GF-D8 (cell line): ENCODE measurements around the gene FREM3.

Experiments
- DNase-seq: peaks from one replicate; lab custom pipeline; 2025; lab: John Stamatoyannopoulos, UW

Gene FREM3

DNA sequence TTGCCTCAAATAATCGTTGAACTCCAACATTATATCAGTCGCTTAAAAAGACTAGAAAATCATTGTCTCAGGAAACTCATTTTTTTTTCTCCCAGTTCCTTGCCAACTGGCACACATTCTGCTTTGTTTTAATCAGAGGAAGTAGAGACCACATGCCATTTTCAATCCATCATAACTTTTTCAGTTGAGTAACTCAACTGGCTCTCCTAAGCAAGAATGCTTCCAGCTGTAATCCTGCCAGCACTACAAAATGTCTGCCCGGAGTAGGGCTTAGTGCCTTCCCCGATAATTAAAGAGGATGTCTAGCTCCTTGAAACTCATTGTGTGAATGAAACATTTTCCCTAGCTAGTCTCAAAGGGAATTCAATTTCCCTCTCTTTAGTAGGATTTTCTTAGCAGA lies 33.0 kb downstream of the FREM3 start:
- no peak for DNase-seq

DNA sequence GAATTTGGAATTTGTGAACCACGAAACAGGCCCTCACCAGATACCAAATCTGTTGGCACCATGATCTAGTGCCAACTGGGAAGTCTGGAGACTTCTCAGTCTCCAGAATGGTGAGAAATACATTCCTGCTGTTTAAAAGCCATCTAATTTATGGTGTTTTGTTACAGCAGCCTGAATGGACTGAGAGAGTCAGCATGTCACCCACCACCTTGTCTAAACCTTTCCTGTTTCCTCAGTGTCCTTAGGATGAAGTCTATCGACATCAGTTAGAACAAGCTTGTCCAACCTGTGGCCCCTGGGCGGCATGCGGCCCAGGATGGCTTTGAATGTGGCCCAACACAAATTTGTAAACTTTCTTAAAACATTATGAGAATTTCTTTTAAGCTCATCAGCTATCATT lies 42.1 kb downstream of the FREM3 start:
- no peak for DNase-seq

DNA sequence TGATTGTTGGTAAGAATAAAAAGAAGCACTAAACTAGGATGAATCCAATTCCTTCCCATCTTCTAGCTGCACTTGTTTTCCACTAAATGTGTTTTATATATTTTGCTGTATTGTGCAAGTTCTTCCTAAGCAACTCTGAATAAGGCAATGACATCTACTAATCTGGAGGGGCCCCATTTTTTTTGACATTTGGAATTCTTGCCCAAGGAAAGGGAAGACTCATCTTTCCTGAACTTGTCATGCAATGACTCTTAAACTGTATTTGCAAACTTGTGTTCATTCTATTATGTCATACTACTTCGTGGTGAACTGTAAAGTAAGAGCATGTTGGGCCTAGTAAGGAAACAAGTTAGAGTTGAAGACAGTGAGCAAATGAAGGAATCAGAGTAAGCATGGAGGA lies 45.9 kb downstream of the FREM3 start:
- DNase-seq, result no peak

DNA sequence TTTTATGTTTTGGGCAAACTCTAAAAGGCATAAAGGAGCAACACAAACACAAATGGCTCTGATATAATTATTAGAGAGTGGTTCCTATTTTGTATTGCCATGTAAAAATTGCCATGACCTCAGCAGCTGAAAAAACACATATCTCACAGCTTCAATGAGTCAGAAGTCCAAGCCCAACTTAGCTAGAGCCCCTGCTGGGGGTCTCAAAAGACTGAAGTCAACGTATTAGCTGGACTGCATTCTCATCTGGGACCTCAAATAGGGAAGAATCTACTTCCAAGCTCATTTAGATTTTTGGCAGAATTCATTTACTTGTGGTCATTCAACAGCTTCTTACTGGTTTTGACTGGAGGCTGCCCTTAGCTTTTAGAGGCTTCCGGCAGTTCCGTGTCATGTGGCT lies 47.4 kb downstream of the FREM3 start:
- no peak for DNase-seq

DNA sequence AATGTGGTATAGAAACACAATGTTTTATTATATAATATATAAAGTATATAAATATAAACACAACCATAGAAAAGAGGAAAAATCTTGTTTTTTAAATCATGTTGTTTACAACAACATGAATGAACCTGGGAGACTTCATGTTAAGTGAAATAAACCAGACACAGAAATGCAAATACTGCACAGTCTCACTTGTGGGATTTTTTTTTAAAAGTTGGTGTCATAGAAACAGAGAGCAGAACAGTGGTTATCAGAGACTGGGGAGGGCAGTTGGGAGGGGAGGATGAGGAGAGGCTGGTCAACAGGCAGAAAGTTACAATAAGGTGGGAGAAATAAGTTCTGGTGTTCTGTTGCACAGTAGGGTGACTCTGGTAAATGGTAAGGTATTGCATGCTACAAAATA lies 57.1 kb downstream of the FREM3 start:
- no peak for DNase-seq

DNA sequence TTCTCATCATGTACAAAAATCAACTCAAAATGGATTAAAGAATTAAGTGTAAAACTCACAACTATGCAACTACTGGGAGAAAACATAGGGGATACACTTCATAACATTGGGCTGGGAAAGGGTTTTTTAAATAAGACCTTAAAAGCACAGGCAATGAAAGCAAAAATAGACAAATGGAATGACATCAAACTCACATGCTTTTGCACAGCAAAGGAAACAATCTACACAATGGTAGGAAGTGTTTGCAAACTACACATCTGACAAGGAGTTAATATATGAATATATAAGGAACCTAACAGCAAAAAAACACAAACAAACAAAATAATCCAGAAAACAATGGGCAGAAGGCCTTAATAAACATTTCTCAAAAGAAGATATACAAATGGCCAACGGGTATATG lies 57.9 kb downstream of the FREM3 start:
- no peak for DNase-seq

DNA sequence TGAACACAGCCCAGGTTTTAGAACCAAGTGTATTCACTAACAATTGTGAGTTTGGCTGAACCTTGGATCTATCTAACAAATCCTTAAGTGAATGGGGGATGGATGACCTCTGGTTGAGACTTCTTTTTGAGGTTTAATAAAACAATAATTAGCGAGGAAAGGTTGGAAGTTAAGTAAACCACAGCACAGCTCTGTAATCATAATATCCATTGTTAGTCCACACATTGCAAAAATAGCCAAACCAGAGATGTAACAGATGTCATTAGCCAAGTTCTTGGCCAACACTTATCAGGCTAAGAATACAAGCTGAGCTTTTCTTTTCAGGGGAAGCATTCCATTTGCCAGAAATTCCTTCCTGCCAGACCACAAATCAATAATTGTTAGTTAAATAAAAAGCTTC lies 59.1 kb downstream of the FREM3 start:
- no peak for DNase-seq

DNA sequence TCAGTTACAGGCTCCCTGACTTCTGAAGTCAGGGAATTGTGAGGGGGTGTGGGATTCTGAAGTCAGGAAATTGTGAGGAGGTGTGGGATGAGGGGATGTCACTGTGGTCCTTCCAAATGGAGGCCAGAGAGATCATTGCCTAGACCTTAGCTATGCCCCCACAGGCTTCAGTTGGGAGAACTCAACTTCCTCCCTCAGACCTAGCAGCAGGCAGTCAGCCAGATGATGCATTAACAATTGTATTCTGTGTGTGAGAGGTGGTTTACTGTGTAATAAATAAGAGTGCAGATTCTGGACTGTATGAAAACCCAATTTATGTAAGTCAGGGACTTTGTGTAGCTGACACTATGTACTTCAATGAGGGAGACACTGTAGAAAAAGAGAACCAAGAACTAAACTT lies 65.7 kb downstream of the FREM3 start:
- no peak for DNase-seq

DNA sequence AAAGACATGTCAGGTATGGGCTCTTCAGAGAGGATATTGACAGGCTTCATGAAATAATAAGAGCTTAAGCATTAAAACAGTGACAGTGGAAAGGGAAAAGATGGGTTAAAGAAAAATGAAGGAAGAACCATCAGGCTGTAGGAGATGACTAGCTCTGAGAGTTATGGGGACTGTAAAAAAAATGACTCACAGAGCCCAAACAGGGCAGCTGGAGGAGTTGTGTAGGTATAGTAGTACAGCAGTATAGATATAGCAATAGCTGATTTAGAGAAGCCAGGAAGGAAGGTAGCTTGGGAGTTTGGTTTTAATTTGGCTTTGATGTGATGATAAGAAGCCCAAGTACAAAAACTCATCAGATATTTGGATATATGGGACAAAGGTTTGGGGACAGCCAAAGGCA lies 66.6 kb downstream of the FREM3 start:
- no peak for DNase-seq

DNA sequence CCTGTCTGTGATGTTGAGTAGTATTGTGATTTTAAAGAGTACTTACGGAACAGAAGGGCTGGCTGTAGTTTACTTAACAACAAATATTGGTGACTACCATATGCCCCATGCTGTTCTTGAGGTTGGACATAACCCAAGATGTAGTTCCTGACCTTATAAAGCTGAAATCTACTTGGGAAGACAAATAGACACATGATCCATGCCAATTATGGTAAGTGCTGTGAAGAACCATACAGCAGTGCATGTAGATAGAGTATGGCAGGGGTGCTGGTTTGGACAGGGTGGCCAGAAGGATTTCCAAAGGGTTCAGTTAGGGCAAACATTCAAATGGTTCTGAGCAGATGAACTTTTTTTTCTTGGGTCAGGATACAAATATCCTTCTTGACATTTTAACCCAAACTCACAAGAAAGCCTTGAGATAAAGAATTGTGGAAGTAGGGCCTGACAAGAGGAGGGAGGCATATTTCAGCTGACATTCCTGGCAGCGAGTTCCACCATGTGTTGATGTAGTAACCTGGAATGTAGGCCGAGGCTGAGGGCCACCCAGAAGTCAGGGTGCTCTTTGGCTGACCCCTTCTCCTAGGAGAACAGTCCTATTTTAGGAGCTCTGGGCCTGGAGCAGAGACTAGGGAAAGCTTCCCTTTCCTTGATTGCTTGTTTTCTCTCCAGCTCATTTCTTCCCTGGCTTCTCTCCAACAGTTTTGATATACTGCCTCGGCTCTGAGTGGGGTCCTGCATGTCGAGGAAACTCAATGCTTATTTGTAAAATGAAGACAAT lies 74.2 kb downstream of the FREM3 start:
- DNase-seq, result no peak

DNA sequence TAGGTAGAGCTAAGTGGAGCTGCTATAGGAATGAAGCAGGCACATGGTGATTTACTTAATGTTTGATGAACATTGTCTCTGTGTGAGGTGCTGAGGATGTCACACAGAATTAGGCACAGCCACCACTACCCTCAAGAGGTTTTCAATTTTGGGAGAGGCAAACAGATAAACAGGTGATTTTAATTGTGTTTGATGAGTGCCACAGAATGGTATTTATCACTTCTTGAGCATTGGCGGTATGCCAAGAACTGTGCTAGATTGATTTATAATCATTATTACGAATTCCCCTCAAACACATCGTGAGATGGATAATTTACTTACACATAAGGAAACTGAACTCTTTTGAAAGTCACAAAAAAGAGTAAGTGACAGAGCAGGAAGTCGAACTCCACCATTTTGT lies 74.8 kb downstream of the FREM3 start:
- DNase-seq, result no peak

DNA sequence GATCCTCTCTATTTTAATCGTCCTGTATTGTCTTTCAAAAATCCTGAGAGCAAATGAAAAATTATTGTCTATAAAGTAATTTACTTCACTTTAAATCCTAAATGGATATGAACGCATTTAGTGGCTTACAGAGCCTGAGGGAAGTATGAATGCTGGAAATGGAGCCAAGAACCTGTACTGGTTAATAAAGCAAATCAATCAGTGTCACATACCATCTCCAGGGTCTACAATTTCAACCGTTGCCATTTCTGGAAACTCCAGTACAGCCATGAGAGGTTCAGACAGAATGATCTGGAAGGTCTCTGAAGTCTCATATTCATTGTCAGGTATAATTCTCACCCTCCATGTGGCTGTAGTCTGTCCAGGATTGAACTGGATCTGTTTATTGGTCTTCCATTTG lies 76.6 kb downstream of the FREM3 start:
- DNase-seq, result no peak

DNA sequence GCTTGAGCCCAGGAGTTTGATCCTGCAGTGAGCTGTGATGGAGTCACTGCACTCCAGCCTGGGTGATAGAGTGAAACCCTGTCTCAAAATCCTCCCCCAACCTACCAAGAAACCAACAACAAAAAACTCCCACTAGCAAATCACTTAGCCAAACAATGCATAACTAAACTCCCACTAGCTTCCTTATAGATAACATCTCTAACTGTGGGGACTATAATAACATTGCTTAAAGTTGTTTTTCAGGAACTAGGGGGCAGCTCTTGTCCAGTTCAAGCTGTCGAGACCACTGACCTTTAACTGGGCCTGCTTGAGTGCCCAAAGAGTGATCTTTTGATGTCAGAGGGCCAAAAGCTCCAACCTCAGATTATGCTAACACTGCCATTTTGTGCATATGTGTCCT lies 81.7 kb downstream of the FREM3 start:
- no peak for DNase-seq

DNA sequence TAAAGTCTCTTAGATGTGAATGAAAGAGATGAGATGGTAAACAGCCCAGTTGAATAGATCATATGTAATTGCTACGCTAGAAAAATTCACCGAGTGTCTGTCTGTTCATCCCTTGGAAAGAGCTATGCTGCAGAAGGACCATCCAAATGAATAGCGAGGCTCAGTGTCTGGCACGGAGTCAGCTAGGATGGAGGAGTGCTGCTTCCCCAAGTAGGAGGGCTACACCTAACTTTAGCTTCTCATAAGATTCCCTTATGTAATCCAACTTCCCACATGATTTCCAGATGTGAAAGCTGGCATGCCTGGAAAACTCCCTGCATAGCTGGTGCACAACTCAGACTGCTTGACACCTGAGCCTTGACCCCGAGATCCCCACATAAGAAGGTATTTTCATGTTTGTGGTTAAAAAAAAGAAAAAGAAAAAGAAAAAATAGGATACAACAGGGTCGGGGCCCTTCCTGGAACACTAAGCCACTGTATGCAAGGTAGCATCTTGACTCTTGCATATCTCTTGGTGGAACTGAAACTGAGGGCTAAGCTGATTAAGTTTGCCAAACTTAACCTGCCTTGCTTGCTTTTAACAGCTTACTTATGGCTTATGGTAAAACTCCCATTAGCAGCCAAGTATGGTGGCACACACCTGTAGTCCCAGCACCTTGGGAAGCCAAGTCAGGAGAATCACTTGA lies 82.3 kb downstream of the FREM3 start:
- DNase-seq, result no peak

DNA sequence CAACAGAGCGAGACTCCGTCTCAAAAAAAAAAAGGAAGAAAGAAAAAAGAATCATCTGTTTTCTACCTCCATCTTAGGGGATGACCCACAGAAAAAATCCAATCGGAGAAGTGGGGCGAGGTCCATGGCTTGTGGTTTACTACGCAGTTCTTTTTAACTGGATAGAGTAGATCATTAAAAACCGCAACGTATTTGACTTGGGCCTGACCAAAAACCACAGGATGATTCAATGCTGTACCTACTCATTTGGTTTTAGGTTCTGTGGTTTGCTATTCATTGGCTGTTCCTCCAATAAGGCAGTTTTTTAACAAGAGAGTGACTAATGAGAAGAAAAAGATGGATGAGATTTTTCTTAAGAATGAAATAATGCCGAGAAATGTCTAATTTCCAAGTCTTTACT lies 83.7 kb downstream of the FREM3 start:
- no peak for DNase-seq

DNA sequence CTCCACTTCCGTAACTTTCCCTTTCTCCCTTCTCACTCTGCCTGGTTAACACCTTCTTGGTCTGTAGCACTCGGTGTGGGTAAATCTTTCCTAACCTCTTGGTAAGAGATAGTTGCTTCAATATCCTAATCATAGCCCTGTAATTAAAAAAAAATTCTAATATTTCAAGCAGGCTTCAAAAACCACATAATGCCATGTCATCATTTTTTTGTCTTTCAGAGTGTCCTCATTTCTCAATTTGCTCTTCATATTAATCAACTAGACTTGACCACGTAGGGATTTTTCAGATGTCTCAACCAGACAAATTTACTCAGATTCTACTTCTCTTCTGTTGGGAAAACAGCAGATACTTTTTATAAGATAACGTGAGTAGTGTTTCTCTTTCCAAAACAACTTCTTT lies 91.0 kb downstream of the FREM3 start:
- no peak for DNase-seq

DNA sequence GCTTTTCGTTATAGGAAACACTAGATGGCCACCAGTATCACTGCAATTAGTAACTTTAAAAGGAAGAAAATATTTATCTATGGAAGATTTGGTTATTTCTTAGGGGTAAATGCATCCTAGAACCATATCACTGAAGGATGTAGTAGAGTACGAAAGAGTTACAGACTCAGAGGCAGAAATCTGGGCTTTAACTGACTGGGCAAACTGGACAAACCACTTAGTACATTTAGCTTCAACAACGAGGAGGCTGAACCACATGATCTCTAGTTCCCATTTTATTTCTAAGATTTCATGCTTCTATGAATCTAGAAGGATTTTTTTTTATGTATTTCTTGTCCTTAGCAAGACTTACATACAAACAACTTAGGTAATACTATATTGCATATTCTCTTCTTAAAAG lies 94.0 kb downstream of the FREM3 start:
- DNase-seq, result no peak

DNA sequence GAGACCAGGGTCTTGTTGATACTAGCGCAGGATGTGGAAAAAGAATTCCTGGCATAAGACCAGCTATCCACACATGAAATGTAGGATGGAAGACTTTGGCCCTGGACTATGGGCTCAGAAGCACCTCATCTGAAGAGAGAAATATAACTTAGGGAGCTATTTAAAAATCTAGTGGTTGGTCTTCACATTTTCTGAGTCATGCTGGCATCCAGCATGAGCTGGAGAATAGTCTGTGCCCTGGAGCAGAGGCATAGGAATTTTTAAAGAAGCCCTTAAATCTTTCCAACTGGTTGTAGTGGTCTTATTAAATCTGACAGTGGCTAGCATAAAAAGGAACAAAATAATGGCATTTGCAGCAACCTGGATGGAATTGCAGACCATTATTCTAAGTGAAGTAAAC lies 100.6 kb downstream of the FREM3 start:
- no peak for DNase-seq

DNA sequence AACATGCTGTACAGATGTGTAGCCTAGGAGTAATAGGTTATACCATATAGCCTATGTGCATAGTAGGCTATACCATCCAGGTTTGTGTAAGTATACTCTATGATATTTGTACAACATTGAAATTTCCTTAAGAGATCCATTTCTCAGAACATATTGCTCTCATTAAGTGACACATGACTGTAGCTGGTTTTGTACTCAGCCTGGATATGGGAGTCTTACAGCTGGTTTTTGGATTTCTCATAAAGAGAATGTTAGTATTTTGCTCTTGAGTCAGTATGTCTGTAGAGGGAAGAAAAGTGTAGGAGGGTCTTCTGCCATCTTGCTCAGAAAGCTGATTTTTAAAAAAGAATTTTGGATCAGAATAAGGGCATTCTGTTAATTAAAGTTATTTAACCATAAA lies 101.7 kb downstream of the FREM3 start:
- no peak for DNase-seq

DNA sequence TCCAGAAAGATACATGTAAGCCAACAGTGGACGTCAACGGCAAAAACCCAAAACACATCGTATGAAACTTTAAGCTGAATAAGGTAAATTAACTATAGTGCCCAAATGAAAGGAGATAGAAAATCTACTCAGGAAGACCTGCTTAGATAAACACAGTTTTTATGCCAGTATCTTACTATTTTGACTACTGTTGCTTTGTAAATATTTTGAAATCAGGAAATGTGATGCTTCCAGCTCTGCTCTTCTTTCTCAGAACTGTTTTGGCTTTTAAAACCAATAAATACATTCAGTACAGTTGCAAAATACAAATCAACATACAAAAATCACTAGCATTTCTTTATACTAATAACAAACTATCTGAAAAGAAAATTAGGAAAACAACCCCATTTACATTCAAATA lies 103.2 kb downstream of the FREM3 start:
- DNase-seq, result no peak

DNA sequence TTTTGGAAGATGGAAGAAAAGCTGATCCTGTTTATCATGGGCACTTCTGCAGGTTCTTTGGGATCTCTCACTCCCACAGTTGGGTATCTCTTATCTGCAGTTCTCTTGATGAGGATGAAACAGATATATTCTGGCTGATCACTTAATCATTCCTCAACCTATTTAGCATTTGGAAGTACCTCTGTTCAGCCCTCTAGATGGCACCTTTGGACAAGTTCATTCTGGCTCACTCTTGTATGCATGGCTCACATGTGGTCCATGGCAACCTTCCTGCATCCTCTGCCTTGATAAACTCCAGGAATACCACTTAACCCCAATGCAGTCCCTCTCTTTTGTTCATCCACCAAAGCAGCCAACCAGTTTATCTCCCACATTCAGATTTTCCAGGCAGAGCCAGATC lies 112.8 kb downstream of the FREM3 start:
- DNase-seq, result no peak

DNA sequence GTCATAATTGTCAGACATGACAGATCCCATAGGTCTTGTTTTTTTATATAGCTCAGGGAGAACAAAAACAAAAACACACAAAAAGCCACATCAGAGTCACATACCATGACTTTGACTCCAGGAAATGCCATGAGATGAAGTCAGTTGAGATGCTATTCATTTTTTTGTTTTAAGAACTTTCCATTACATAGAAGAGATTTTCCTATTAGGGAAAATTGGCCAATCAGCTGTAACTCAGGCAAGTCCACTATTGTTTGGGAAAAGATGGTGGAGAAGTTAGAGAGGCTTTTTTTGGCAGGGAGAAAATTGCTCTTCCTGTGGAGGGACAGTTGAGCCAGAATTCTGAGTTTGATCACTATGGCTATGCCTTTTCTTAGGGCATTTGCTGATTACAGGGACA lies 114.4 kb downstream of the FREM3 start:
- no peak for DNase-seq

DNA sequence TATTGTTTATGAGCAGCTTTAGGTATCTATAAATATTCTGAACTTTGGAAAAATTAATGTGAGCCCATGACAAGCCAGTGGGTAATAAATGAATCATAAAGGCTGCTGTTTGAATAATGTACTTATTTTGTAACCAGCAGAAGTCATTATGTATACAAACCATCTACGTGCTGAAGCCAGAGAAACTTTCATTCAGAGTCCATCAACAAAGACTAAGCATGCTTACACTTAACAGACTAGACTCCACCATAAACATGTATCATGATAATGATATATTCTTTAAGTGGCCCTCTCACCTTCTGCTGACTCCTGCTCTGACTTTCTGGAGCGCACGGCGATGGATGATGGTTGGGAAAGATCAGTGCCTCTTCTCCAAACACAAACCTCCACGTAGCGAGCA lies 114.9 kb downstream of the FREM3 start:
- DNase-seq, result no peak

DNA sequence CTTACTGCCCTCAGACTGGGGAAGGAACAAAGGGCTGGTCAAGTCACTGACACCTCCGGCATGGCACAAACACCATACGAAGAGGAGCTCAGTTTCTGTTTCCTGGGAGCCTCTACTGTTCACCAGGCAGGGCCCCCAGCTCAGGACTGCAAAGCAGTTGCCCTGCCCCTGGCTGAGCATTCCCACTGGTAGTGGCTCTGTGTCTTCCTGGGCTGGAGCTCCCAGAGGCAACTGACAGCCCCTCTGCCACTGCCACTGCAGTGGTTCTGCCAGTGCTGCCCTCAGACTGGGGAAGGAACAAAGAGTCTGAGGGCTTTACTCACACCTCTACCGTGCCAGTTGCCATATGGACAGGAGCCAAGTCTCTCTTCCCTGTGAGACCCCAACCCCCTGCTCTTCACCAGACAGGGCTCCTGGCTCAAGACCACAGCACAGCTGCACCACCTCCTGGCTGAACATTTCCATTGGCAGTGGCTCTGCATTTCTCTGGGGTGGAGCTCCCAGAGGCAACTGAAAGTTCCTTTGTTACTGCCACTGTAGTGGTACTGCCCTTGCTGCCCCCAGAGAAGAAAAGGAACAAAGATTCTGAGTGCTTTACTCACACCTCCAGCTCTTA lies 119.0 kb downstream of the FREM3 start:
- DNase-seq, result no peak
